Pons (tissue), 1 donor: ENCODE results near the gene SLC66A2.
A peak's percentile ranks its signal among the peaks of the same experiment; 100 is the strongest.
"Not testable (repeated sequence)": the region's sequence is repeated elsewhere in the genome, so short reads cannot be mapped to it uniquely, and the experiment has no call there.

Experiments used
- DNase-seq: peaks from one replicate; pipeline ENCODE4 v3.0.0-alpha.2; 2016; ENCODE audit warnings: low spot score

Gene SLC66A2

GRCh38 chr18:79971211-79971952 lies 19.9 kb upstream of the SLC66A2 start:
- no peak for DNase-seq

- no peak for DNase-seq
Measured at GRCh38 chr18:79970419-79971133, 19.1 kb upstream of the SLC66A2 start.

- peak; percentile 26 for DNase-seq
Measured at GRCh38 chr18:79965119-79965902, 13.9 kb upstream of the SLC66A2 start.

GRCh38 chr18:79964330-79965118 lies 13.1 kb upstream of the SLC66A2 start, which contains the start of gene HSBP1L1:
Gene HSBP1L1, plus strand, starts transcription at chr18:79964643. Its CDS starts 93 bp downstream, at chr18:79964736.
- no peak for DNase-seq

GRCh38 chr18:79963658-79964329 lies 12.3 kb upstream of the SLC66A2 start:
- no peak for DNase-seq

GRCh38 chr18:79962835-79963657 lies 11.6 kb upstream of the SLC66A2 start:
- DNase-seq, result no peak

GRCh38 chr18:79962311-79962710 lies 10.9 kb upstream of the SLC66A2 start:
- no peak for DNase-seq

- no peak for DNase-seq
Measured at GRCh38 chr18:79961527-79962291, 10.3 kb upstream of the SLC66A2 start.

- DNase-seq, result no peak
Measured at GRCh38 chr18:79960921-79961526, 9.6 kb upstream of the SLC66A2 start.

- not testable (repeated sequence) for DNase-seq
Measured at GRCh38 chr18:79960161-79960801, 8.8 kb upstream of the SLC66A2 start.

- no peak for DNase-seq
Measured at GRCh38 chr18:79958981-79959380, 7.5 kb upstream of the SLC66A2 start.

GRCh38 chr18:79956276-79956675 lies 4.8 kb upstream of the SLC66A2 start:
- DNase-seq, result no peak

GRCh38 chr18:79955302-79956075 lies 4.0 kb upstream of the SLC66A2 start:
- DNase-seq, result no peak

GRCh38 chr18:79954791-79955190 lies 3.3 kb upstream of the SLC66A2 start:
- DNase-seq, result peak; percentile 47

GRCh38 chr18:79953971-79954651 lies 2.7 kb upstream of the SLC66A2 start:
- DNase-seq, result peak; percentile 24

GRCh38 chr18:79952996-79953559 lies 1.6 kb upstream of the SLC66A2 start:
- no peak for DNase-seq

- DNase-seq, result no peak
Measured at GRCh38 chr18:79952456-79952995, 1.1 kb upstream of the SLC66A2 start.
